HEK293 (cell line): ENCODE measurements around the gene PLCD3.
A peak's percentile ranks its signal among the peaks of the same experiment; 100 is the strongest.

Experiments used
- BCL11A ChIP-seq: fragments of 450-650 bp; formaldehyde crosslinking; IDR thresholded peaks from 2 replicates; pipeline ENCODE4 v1.5.1; 2016; ENCODE audit warnings: low read depth, missing biosample characterization, missing genetic modification characterization
- IKZF3 ChIP-seq: fragments of 450-650 bp; IDR thresholded peaks from 2 replicates; pipeline ENCODE4 v1.5.0; 2018; ENCODE audit warnings: missing biosample characterization, mild to moderate bottlenecking, missing genetic modification characterization, moderate library complexity
- KLF7 ChIP-seq: fragments of 450-650 bp; formaldehyde crosslinking; IDR thresholded peaks from 2 replicates; pipeline ENCODE4 v1.5.1; 2016; ENCODE audit warnings: missing biosample characterization, missing genetic modification characterization, borderline replicate concordance
- MZF1 ChIP-seq: fragments of 450-650 bp; formaldehyde crosslinking; IDR thresholded peaks from 2 replicates; pipeline ENCODE4 v1.5.1; 2017; ENCODE audit warnings: missing biosample characterization, missing genetic modification characterization, borderline replicate concordance
- REPIN1 ChIP-seq: fragments of 450-650 bp; formaldehyde crosslinking; IDR thresholded peaks from 2 replicates; pipeline ENCODE4 v1.5.1; 2017; ENCODE audit warnings: missing biosample characterization, missing genetic modification characterization, low read depth
- SCRT2 ChIP-seq: fragments of 450-650 bp; formaldehyde crosslinking; IDR thresholded peaks from 2 replicates; pipeline ENCODE4 v1.5.1; 2016; ENCODE audit warnings: missing biosample characterization, missing genetic modification characterization
- WT1 ChIP-seq: fragments of 450-650 bp; formaldehyde crosslinking; IDR thresholded peaks from 2 replicates; pipeline ENCODE4 v1.5.1; 2016; ENCODE audit warnings: missing biosample characterization, missing genetic modification characterization
- ZFP69B ChIP-seq: fragments of 450-650 bp; formaldehyde crosslinking; IDR thresholded peaks from 2 replicates; pipeline ENCODE4 v1.5.1; 2016; ENCODE audit warnings: missing biosample characterization, missing genetic modification characterization
- ZNF133 ChIP-seq: fragments of 450-650 bp; formaldehyde crosslinking; IDR thresholded peaks from 2 replicates; pipeline ENCODE4 v1.5.1; 2016; ENCODE audit warnings: missing biosample characterization, missing genetic modification characterization
- ZNF146 ChIP-seq: fragments of 450-650 bp; formaldehyde crosslinking; IDR thresholded peaks from 2 replicates; pipeline ENCODE4 v1.5.1; 2016; ENCODE audit warnings: missing biosample characterization, missing genetic modification characterization
- ZNF174 ChIP-seq: fragments of 450-650 bp; formaldehyde crosslinking; IDR thresholded peaks from 2 replicates; pipeline ENCODE4 v1.5.0; 2017; ENCODE audit warnings: missing biosample characterization, mild to moderate bottlenecking, missing genetic modification characterization
- ZNF223 ChIP-seq: fragments of 450-650 bp; formaldehyde crosslinking; IDR thresholded peaks from 2 replicates; pipeline ENCODE4 v1.5.1; 2016; ENCODE audit warnings: missing biosample characterization, missing genetic modification characterization
- ZNF266 ChIP-seq: fragments of 450-650 bp; formaldehyde crosslinking; IDR thresholded peaks from 2 replicates; pipeline ENCODE4 v1.5.1; 2016; ENCODE audit warnings: missing biosample characterization, missing genetic modification characterization, low read depth
- ZNF280D ChIP-seq: fragments of 450-650 bp; formaldehyde crosslinking; IDR thresholded peaks from 2 replicates; pipeline ENCODE4 v1.5.1; 2016; ENCODE audit warnings: missing biosample characterization, missing genetic modification characterization
- ZNF335 ChIP-seq: fragments of 450-650 bp; formaldehyde crosslinking; conservative IDR thresholded peaks from 2 replicates; pipeline ENCODE4 v1.5.1; 2016; ENCODE audit warnings: missing biosample characterization, missing genetic modification characterization
- ZNF366 ChIP-seq: fragments of 450-650 bp; formaldehyde crosslinking; conservative IDR thresholded peaks from 2 replicates; pipeline ENCODE4 v1.5.1; 2016; ENCODE audit warnings: missing biosample characterization, missing genetic modification characterization
- ZNF394 ChIP-seq: fragments of 450-650 bp; formaldehyde crosslinking; IDR thresholded peaks from 2 replicates; pipeline ENCODE4 v1.5.1; 2016; ENCODE audit warnings: missing biosample characterization, missing genetic modification characterization, mild to moderate bottlenecking, moderate library complexity, borderline replicate concordance
- ZNF433 ChIP-seq: fragments of 450-650 bp; formaldehyde crosslinking; IDR thresholded peaks from 2 replicates; pipeline ENCODE4 v1.5.1; 2016; ENCODE audit warnings: missing biosample characterization, missing genetic modification characterization, low read depth
- ZNF501 ChIP-seq: fragments of 450-650 bp; formaldehyde crosslinking; IDR thresholded peaks from 2 replicates; pipeline ENCODE4 v1.5.1; 2016; ENCODE audit warnings: missing biosample characterization, missing genetic modification characterization
- ZNF521 ChIP-seq: fragments of 450-650 bp; formaldehyde crosslinking; IDR thresholded peaks from 2 replicates; pipeline ENCODE4 v1.5.1; 2017; ENCODE audit warnings: missing biosample characterization, mild to moderate bottlenecking, missing genetic modification characterization
- ZNF530 ChIP-seq: fragments of 450-650 bp; formaldehyde crosslinking; IDR thresholded peaks from 2 replicates; pipeline ENCODE4 v1.5.1; 2016; ENCODE audit warnings: low read depth, missing biosample characterization, missing genetic modification characterization
- ZNF560 ChIP-seq: fragments of 450-650 bp; formaldehyde crosslinking; IDR thresholded peaks from 2 replicates; pipeline ENCODE4 v1.5.1; 2017; ENCODE audit warnings: missing biosample characterization, missing genetic modification characterization, borderline replicate concordance
- ZNF658 ChIP-seq: fragments of 450-650 bp; formaldehyde crosslinking; IDR thresholded peaks from 2 replicates; pipeline ENCODE4; 2016; ENCODE audit warnings: missing biosample characterization, missing genetic modification characterization
- ZNF677 ChIP-seq: fragments of 450-650 bp; IDR thresholded peaks from 2 replicates; pipeline ENCODE4 v1.5.0; 2018; ENCODE audit warnings: missing biosample characterization, mild to moderate bottlenecking, missing genetic modification characterization, moderate library complexity
- ZNF707 ChIP-seq: fragments of 450-650 bp; formaldehyde crosslinking; IDR thresholded peaks from 2 replicates; pipeline ENCODE4 v1.5.1; 2016; ENCODE audit warnings: missing biosample characterization, missing genetic modification characterization
- ZNF768 ChIP-seq: fragments of 450-650 bp; formaldehyde crosslinking; IDR thresholded peaks from 2 replicates; pipeline ENCODE4 v1.5.1; 2018; ENCODE audit warnings: missing biosample characterization, mild to moderate bottlenecking, missing genetic modification characterization
- ZNF843 ChIP-seq: fragments of 450-650 bp; formaldehyde crosslinking; IDR thresholded peaks from 2 replicates; pipeline ENCODE4 v1.5.1; 2016; ENCODE audit warnings: missing biosample characterization, missing genetic modification characterization
- ZSCAN23 ChIP-seq: fragments of 450-650 bp; formaldehyde crosslinking; IDR thresholded peaks from 2 replicates; pipeline ENCODE4 v1.5.1; 2016; ENCODE audit warnings: missing biosample characterization, missing genetic modification characterization
- TF ChIP-seq, protein P1 (sequence below): fragments of 450-650 bp; formaldehyde crosslinking; IDR thresholded peaks from 2 replicates; pipeline ENCODE4 v1.5.1; 2016; ENCODE audit warnings: missing biosample characterization, missing genetic modification characterization
- TF ChIP-seq, protein P2 (sequence below): fragments of 450-650 bp; formaldehyde crosslinking; IDR thresholded peaks from 2 replicates; pipeline ENCODE4 v1.5.1; 2016; ENCODE audit warnings: missing biosample characterization, missing genetic modification characterization
- TF ChIP-seq, protein P3 (sequence below): sonication (generic); formaldehyde crosslinking; IDR thresholded peaks from 2 replicates; pipeline ENCODE4 v1.8.1; 2022; ENCODE audit warnings: mild to moderate bottlenecking, moderate library complexity, missing genetic modification reagents

The PLCD3 gene

DNA sequence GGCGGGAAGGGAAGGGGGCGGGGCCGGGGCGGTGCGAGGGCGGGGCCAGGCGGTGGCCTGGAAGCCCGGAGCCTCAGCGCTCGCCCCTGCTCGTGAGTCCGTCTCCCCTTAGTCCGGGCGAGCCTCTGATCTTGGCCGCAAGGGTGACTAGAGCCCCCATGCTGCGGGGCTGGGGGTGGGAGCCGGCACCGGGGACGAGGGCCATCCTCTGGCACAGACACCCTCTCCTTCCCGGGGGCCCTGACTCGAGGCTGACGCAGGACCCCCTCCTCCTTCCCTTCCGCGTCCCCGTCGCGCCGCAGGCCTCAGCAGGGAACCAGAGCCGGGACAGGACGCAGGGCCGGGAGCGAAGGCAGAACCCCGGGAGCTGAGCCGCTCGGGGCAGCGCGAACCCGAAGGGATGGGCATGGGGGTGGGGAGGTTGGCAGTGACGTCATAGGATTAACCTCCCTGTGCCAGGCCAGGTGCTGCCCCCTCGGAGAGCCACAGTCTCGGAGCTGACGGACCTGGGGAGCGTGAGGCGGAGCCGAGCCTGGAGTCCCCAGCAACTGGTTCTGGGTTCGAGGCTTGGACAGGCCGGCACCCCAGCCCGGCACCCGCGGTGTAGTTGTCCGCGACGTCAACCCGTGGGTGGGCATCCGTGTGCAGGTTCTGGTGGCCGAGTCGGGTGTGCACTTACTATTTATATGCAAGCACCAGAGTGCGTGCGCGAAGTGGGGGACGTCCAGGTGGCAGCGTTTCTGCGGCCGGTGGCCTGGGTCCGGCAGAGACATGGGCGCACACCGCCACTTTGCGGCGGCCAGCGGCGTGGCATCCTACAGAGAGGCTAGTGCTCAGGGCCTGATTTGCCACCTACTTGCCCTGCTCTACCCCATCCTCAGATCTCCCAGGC lies 503 bp upstream of the PLCD3 start (continued):
- TF ChIP-seq ZNF335 (tag by site-specific recombination) (peak; percentile 93), ZNF677 (no peak), ZNF521 (tag by site-specific recombination) (no peak), ZNF394 (tag by site-specific recombination) (no peak; the same call in 1 of the 2 replicates), SCRT2 (tag by site-specific recombination) (peak; percentile 62), KLF7 (tag by site-specific recombination) (peak; percentile 51; the same call in 1 of the 2 replicates), ZNF530 (no peak), ZNF223 (tag by site-specific recombination) (no peak; the same call in 1 of the 2 replicates), ZNF843 (tag by site-specific recombination) (peak; percentile 49; the same call in 1 of the 2 replicates), IKZF3 (peak; percentile 84), ZNF280D (no peak), ZNF707 (tag by site-specific recombination) (no peak), ZNF266 (tag by site-specific recombination) (no peak), ZSCAN23 (no peak), ZNF658 (no peak), ZNF366 (tag by site-specific recombination) (0 out of 2 replicates have a peak, but pooled peaks have one; percentile 40), REPIN1 (tag by site-specific recombination) (no peak), ZNF560 (no peak), WT1 (tag by site-specific recombination) (peak; percentile 41), ZNF501 (tag by site-specific recombination) (peak; percentile 91), ZNF146 (tag by site-specific recombination) (0 out of 2 replicates have a peak, but pooled peaks have one; percentile 27), ZNF174 (no peak), ZNF768 (tag by site-specific recombination) (no peak), ZNF433 (no peak), BCL11A (tag by site-specific recombination) (peak; percentile 78), ZNF133 (tag by site-specific recombination) (no peak), MZF1 (tag by site-specific recombination) (no peak), ZFP69B (peak; percentile 21; the same call in 1 of the 2 replicates)
- TF ChIP-seq, protein P1, sequence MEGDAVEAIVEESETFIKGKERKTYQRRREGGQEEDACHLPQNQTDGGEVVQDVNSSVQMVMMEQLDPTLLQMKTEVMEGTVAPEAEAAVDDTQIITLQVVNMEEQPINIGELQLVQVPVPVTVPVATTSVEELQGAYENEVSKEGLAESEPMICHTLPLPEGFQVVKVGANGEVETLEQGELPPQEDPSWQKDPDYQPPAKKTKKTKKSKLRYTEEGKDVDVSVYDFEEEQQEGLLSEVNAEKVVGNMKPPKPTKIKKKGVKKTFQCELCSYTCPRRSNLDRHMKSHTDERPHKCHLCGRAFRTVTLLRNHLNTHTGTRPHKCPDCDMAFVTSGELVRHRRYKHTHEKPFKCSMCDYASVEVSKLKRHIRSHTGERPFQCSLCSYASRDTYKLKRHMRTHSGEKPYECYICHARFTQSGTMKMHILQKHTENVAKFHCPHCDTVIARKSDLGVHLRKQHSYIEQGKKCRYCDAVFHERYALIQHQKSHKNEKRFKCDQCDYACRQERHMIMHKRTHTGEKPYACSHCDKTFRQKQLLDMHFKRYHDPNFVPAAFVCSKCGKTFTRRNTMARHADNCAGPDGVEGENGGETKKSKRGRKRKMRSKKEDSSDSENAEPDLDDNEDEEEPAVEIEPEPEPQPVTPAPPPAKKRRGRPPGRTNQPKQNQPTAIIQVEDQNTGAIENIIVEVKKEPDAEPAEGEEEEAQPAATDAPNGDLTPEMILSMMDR (tag by site-specific recombination): peak; percentile 48; the same call in 1 of the 2 replicates
- TF ChIP-seq, protein P2, sequence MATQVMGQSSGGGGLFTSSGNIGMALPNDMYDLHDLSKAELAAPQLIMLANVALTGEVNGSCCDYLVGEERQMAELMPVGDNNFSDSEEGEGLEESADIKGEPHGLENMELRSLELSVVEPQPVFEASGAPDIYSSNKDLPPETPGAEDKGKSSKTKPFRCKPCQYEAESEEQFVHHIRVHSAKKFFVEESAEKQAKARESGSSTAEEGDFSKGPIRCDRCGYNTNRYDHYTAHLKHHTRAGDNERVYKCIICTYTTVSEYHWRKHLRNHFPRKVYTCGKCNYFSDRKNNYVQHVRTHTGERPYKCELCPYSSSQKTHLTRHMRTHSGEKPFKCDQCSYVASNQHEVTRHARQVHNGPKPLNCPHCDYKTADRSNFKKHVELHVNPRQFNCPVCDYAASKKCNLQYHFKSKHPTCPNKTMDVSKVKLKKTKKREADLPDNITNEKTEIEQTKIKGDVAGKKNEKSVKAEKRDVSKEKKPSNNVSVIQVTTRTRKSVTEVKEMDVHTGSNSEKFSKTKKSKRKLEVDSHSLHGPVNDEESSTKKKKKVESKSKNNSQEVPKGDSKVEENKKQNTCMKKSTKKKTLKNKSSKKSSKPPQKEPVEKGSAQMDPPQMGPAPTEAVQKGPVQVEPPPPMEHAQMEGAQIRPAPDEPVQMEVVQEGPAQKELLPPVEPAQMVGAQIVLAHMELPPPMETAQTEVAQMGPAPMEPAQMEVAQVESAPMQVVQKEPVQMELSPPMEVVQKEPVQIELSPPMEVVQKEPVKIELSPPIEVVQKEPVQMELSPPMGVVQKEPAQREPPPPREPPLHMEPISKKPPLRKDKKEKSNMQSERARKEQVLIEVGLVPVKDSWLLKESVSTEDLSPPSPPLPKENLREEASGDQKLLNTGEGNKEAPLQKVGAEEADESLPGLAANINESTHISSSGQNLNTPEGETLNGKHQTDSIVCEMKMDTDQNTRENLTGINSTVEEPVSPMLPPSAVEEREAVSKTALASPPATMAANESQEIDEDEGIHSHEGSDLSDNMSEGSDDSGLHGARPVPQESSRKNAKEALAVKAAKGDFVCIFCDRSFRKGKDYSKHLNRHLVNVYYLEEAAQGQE (tag by site-specific recombination): no peak
- TF ChIP-seq, protein P3, sequence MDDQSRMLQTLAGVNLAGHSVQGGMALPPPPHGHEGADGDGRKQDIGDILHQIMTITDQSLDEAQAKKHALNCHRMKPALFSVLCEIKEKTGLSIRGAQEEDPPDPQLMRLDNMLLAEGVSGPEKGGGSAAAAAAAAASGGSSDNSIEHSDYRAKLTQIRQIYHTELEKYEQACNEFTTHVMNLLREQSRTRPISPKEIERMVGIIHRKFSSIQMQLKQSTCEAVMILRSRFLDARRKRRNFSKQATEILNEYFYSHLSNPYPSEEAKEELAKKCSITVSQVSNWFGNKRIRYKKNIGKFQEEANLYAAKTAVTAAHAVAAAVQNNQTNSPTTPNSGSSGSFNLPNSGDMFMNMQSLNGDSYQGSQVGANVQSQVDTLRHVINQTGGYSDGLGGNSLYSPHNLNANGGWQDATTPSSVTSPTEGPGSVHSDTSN (CRISPR knock-in tag): peak; percentile 24; the same call in 1 of the 2 replicates
